Transverse colon (tissue), 4 donors: ENCODE results near the gene SLC29A4.

Source experiments
- EP300 ChIP-seq: sonication (generic); formaldehyde crosslinking; IDR thresholded peaks from one replicate; pipeline ENCODE4 v1.6.1; 2017; ENCODE audit warnings: antibody characterized with exemption, low read depth
- POLR2A ChIP-seq: fragments of 450-650 bp; IDR thresholded peaks from one replicate; pipeline ENCODE4 v1.6.1; 2016; ENCODE audit warnings: antibody characterized with exemption, mild to moderate bottlenecking, moderate library complexity
- POLR2AphosphoS5 ChIP-seq, 3 donors: sonication (generic); formaldehyde crosslinking; IDR thresholded peaks; one replicate each; pipeline ENCODE4 v1.6.1; 2016; ENCODE audit warnings: antibody characterized with exemption in 3 of 3
- TF ChIP-seq, protein P1 (sequence below), 5 experiments: fragments of 200-600 bp in 3 of 5; fragments of 450-650 bp in 2 of 5; sonication (generic) in 3 of 5; IDR thresholded peaks; 1 replicate in 2 of 5; 2 replicates in 3 of 5; pipeline ENCODE4 v1.5.1; 2016 to 2017; ENCODE audit warnings: antibody characterized with exemption in 5 of 5, inconsistent platforms in 3 of 5, mild to moderate bottlenecking in 2 of 5, moderate library complexity in 1 of 5

- TF ChIP-seq, protein P1, sequence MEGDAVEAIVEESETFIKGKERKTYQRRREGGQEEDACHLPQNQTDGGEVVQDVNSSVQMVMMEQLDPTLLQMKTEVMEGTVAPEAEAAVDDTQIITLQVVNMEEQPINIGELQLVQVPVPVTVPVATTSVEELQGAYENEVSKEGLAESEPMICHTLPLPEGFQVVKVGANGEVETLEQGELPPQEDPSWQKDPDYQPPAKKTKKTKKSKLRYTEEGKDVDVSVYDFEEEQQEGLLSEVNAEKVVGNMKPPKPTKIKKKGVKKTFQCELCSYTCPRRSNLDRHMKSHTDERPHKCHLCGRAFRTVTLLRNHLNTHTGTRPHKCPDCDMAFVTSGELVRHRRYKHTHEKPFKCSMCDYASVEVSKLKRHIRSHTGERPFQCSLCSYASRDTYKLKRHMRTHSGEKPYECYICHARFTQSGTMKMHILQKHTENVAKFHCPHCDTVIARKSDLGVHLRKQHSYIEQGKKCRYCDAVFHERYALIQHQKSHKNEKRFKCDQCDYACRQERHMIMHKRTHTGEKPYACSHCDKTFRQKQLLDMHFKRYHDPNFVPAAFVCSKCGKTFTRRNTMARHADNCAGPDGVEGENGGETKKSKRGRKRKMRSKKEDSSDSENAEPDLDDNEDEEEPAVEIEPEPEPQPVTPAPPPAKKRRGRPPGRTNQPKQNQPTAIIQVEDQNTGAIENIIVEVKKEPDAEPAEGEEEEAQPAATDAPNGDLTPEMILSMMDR (IDR thresholded peaks at IDR 0.05) = no peak
- TF ChIP-seq POLR2A (no peak), EP300 (no peak), POLR2AphosphoS5 (IDR thresholded peaks at IDR 0.05) (no peak)
These were observed 38.2 kb downstream of the SLC29A4 start for GRCh38 chr7:5320802-5321396.
